Type B pancreatic cell (in vitro differentiated cells): ENCODE results near the gene SH2D5. TPM values are rescaled to one million over a fixed set of nuclear protein-coding genes. Genes with fewer than 3 reads are reported as not detected.
"Not testable (repeated sequence)": the region's sequence is repeated elsewhere in the genome, so short reads cannot be mapped to it uniquely, and the experiment has no call there.

ENCODE experiments used
- DNase-seq: peaks from one replicate; pipeline ENCODE4 v3.0.0; 2021; ENCODE audit warnings: mixed read lengths; ENCODE audit not compliant: unreplicated experiment; ENCODE audit errors: extremely low spot score
- H3K27ac Mint-ChIP-seq: 2 replicates; pipeline ENCODE4 v1.8.0; 2021; ENCODE audit warnings: mild to moderate bottlenecking, mixed read lengths
- H3K27me3 Mint-ChIP-seq: 2 replicates; pipeline ENCODE4 v1.8.0; 2021; ENCODE audit warnings: mixed read lengths
- H3K36me3 Mint-ChIP-seq: 2 replicates; pipeline ENCODE4 v1.8.0; 2021; ENCODE audit warnings: mixed read lengths
- H3K4me1 Mint-ChIP-seq: one replicate; pipeline ENCODE4 v1.8.0; 2021; ENCODE audit warnings: mixed read lengths; ENCODE audit not compliant: unreplicated experiment
- H3K4me3 Mint-ChIP-seq: 2 replicates; pipeline ENCODE4 v1.8.0; 2021; ENCODE audit warnings: mild to moderate bottlenecking, mixed read lengths
- H3K9me3 Mint-ChIP-seq: 2 replicates; pipeline ENCODE4 v1.8.0; 2021; ENCODE audit warnings: mixed read lengths
- total RNA-seq: library from RNA; stranded (reverse); gene quantifications from 2 replicates; pipeline ENCODE4 v1.2.1, GENCODE V29; 2021; ENCODE audit warnings: low replicate concordance
- TF ChIP-seq, protein P1 (sequence below): fragments of 200-600 bp; sonication (generic); conservative IDR thresholded peaks from 2 replicates; pipeline ENCODE4 v1.5.0; 2021; ENCODE audit warnings: antibody characterized with exemption, mild to moderate bottlenecking

SH2D5 gene
- total RNA-seq, 1 donor from 2014 or later, result 1.4 TPM

DNA sequence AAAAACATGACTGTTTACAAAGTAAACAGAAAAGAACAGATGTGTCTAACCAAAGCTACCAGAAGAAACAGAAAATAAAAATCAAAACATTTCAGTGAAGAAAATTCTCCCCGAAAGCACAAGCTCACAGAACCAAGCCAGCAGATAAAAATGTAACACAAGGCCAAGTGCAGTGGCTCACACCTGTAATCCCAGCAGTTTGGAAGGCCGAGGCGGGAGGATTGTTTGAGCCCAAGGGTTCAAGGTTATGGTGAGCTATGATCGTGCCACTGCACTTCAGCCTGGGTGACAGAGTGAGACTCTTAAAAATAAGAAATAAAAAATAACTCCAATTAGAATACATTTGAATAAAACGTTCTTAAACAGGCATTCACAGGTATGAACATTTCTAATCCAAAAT, 52.2 kb downstream of the SH2D5 start:
- Mint-ChIP-seq H3K9me3 (no peaks in the 10 kb centered on the region), H3K27ac (no peak overlapping the region), H3K27me3 (peaks cover 3% of the 10 kb centered on the region), H3K36me3 (no peaks in the 10 kb centered on the region), H3K4me1 (no peaks in the 10 kb centered on the region), H3K4me3 (no peak overlapping the region)
- DNase-seq, result no peak
- TF ChIP-seq, protein P1, sequence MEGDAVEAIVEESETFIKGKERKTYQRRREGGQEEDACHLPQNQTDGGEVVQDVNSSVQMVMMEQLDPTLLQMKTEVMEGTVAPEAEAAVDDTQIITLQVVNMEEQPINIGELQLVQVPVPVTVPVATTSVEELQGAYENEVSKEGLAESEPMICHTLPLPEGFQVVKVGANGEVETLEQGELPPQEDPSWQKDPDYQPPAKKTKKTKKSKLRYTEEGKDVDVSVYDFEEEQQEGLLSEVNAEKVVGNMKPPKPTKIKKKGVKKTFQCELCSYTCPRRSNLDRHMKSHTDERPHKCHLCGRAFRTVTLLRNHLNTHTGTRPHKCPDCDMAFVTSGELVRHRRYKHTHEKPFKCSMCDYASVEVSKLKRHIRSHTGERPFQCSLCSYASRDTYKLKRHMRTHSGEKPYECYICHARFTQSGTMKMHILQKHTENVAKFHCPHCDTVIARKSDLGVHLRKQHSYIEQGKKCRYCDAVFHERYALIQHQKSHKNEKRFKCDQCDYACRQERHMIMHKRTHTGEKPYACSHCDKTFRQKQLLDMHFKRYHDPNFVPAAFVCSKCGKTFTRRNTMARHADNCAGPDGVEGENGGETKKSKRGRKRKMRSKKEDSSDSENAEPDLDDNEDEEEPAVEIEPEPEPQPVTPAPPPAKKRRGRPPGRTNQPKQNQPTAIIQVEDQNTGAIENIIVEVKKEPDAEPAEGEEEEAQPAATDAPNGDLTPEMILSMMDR, result no peak

DNA sequence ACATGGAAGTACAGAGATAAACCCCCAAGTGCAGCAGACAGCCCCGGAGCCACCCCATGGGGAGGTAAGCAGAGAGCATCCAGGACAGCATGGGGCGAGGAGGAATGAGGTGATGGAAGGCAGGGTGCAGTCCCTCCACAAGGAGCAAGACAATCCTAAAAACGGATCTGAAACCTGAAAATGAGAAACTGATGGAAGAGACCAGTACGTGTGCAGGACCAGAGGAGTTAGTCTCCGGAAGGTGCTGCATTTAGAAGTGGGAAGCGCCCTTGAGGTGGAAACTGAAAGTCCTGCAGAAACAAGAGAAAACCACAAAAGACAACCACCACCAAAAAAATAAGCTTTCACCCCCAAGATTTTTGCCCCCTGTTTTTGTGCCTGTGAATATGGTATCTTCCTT, 53.9 kb downstream of the SH2D5 start:
- Mint-ChIP-seq H3K36me3 (no peaks in the 10 kb centered on the region), H3K4me3 (no peak overlapping the region), H3K9me3 (no peaks in the 10 kb centered on the region), H3K27ac (no peak overlapping the region), H3K4me1 (no peaks in the 10 kb centered on the region), H3K27me3 (peaks cover 3% of the 10 kb centered on the region)
- TF ChIP-seq, protein P1, result no peak
- DNase-seq, result no peak

DNA sequence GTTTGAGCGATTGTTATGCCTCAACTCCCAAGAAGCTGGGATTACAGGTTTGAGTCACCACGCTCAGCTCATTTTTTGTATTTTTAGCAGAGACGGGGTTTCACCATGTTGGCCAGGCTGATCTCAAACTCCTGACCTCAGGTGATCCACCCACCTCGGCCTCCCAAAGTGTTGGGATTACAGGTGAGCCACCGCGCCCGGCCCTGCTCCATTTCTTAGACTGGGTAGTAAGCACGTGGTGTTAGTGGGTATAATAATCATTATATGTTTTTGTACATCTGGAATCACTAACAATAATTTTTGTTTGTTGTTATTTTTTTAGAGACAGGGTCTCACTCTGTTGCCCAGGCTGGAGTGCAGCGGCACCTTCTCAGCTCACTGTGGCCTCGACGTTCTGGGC, 58.9 kb downstream of the SH2D5 start:
- not testable (repeated sequence) for H3K36me3 Mint-ChIP-seq, H3K4me3 Mint-ChIP-seq, H3K4me1 Mint-ChIP-seq, DNase-seq, H3K27ac Mint-ChIP-seq, H3K9me3 Mint-ChIP-seq, H3K27me3 Mint-ChIP-seq

DNA sequence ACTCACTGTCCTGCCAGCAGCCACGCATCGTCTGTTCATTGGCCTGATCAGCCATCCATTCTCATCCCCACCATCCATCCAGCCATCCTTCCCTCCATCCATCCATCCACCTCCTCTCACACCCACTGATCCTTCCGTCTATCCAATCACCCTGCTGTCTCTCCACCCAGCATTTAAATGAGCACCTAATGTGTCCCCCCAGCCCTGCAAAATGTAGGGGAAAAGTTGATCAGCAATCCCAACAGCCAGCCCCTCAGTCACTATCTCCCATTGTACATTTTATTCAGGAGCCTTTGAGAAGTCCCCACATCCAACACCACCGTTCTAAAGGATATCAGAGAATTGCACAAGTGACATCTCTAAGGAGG, 60.3 kb downstream of the SH2D5 start:
- DNase-seq, result no peak
- Mint-ChIP-seq H3K36me3 (no peaks in the 10 kb centered on the region), H3K27ac (no peak overlapping the region), H3K4me1 (no peaks in the 10 kb centered on the region), H3K4me3 (no peak overlapping the region), H3K9me3 (no peaks in the 10 kb centered on the region), H3K27me3 (no peaks in the 10 kb centered on the region)
- TF ChIP-seq, protein P1, result no peak

DNA sequence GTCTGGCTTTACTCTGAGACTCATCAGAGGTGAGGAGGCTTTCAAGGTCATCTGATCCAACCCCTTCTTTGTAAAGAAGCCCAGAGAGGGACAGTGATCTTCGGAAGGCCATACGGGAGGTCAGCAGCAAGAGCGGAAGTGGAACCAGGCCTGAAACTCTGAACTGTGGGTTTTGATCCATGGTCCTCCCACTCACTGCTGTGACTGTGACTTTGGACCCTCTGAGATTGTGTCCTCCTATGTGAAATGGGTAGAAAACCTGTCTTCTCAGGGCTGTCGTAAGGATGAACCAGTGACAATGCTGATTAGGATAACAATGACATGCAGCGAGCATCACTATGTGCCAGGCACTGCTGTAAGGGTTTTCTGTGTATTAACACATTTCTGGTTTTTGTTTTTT, 61.6 kb downstream of the SH2D5 start:
- Mint-ChIP-seq H3K4me1 (no peaks in the 10 kb centered on the region), H3K27ac (no peak overlapping the region), H3K27me3 (no peaks in the 10 kb centered on the region), H3K36me3 (no peaks in the 10 kb centered on the region), H3K4me3 (no peak overlapping the region), H3K9me3 (no peaks in the 10 kb centered on the region)
- TF ChIP-seq, protein P1, result no peak
- DNase-seq, result no peak

Other genes with a start within 250 kb of the SH2D5 start
- 28.9 and 43.0 TPM in 2 replicates for gene CAMK2N1, start 246.5 kb downstream of the SH2D5 start, total RNA-seq
- gene MUL1, start 224.6 kb downstream of the SH2D5 start, total RNA-seq, result 31.1 and 38.4 TPM in 2 replicates
- gene FAM43B, start 180.1 kb downstream of the SH2D5 start, total RNA-seq, result 0.21 and 1.3 TPM in 2 replicates
- gene CDA, start 143.6 kb downstream of the SH2D5 start, total RNA-seq, result 1.5 and 3.0 TPM in 2 replicates
- 33.8 and 37.0 TPM in 2 replicates for gene PINK1, start 99.2 kb downstream of the SH2D5 start, total RNA-seq
- 254 and 259 TPM in 2 replicates for gene DDOST, start 71.3 kb downstream of the SH2D5 start, total RNA-seq
- 0.69 and 2.1 TPM in 2 replicates for gene KIF17, start 14.7 kb downstream of the SH2D5 start, total RNA-seq
- gene HP1BP3, start 54.6 kb upstream of the SH2D5 start, total RNA-seq, result 217 and 326 TPM in 2 replicates